OCI-LY1 (cell line): ENCODE data around the gene BCAP31.

Experiments
- CTCF ChIP-seq: fragments of 200-600 bp; sonication (generic), shearing (Covaris generic); IDR thresholded peaks from 2 replicates; pipeline ENCODE4 v1.5.1; 2017; ENCODE audit warnings: mild to moderate bottlenecking, antibody characterized with exemption, low read length, moderate library complexity, mixed read lengths
- EZH2 ChIP-seq: fragments of 200-600 bp; sonication (generic), shearing (Covaris generic); IDR thresholded peaks from 2 replicates; pipeline ENCODE4 v1.8.0; 2017; ENCODE audit warnings: borderline replicate concordance, mixed run types, mild to moderate bottlenecking, antibody characterized with exemption, low read length, moderate library complexity, mixed read lengths

GRCh38 chrX:153702336-153703035, 21.7 kb downstream of the BCAP31 start:
- no peak for TF ChIP-seq CTCF
- no peak for TF ChIP-seq EZH2
